GM12878 (cell line): ENCODE data around the gene CNOT6L. TPM values are rescaled to one million over a fixed set of nuclear protein-coding genes. Genes with fewer than 3 reads are reported as not detected.

Experiments used
- ATAC-seq: fragments of 200-7000 bp; cut with Tn5 transposase; 3 replicates; pipeline ENCODE4 v1.9.1; 2020; ENCODE audit warnings: mild to moderate bottlenecking, moderate library complexity
- BruUV-seq: library from RNA; stranded (reverse); fragments of 400-500 nt; replicated peaks from 2 replicates; lab custom pipeline; 2021; lab: Mats Ljungman, UMichigan
- CTCF ChIA-PET: fragments of 300-600 bp; sonication (Branson Sonifier 250); formaldehyde crosslinking; extraction: SDS; loops from one replicate; lab custom pipeline; 2021; ENCODE audit warnings: inconsistent platforms; lab: Yijun Ruan, JAX
- POLR2A ChIA-PET: fragments of 350-600 bp; formaldehyde crosslinking; extraction: SDS; loops from one replicate; lab custom pipeline; 2021; ENCODE audit warnings: inconsistent platforms; lab: Charles Lee
- RAD21 ChIA-PET: fragments of 300-600 bp; sonication (Branson Sonifier 250); formaldehyde crosslinking; loops from one replicate; lab custom pipeline; 2023; ENCODE audit warnings: antibody characterized with exemption; ENCODE audit not compliant: unreplicated experiment; lab: Charles Lee
- SMC1A ChIA-PET: fragments of 300-600 bp; sonication (Branson Sonifier 250); formaldehyde crosslinking; loops from one replicate; lab custom pipeline; 2023; ENCODE audit not compliant: unreplicated experiment, uncharacterized antibody; lab: Charles Lee
- DNase-seq: peaks from one replicate; pipeline ENCODE4 v3.0.0-alpha.2; 2011; ENCODE audit warnings: low read depth, low spot score
- FAIRE-seq: peaks from 3 replicates; lab custom pipeline; 2011; peaks lifted over from hg19 to GRCh38; lab: Jason Lieb, UNC
- H2AFZ ChIP-seq: 2 replicates; pipeline ENCODE4 v1.6.0; 2011; ENCODE audit warnings: low read depth, low read length, control low read depth; ENCODE audit not compliant: control insufficient read depth
- H3K27ac ChIP-seq: 2 replicates; pipeline ENCODE4 v1.5.1; 2011; ENCODE audit warnings: control low read depth; ENCODE audit not compliant: control insufficient read depth, insufficient read depth
- H3K27me3 ChIP-seq, 2 experiments: replicated peaks in 1 of 2; 2 replicates each; pipeline versions ENCODE4 v1.6.0 to v1.6.1; 2011; ENCODE audit warnings: low read length in 1 of 2; ENCODE audit not compliant: control insufficient read depth in 2 of 2, insufficient read depth in 2 of 2
- H3K36me3 ChIP-seq, 2 experiments: 2 replicates each; pipeline ENCODE4 v1.5.1; 2011; ENCODE audit warnings: low read length in 1 of 2; ENCODE audit not compliant: control insufficient read depth in 2 of 2, insufficient read depth in 2 of 2
- H3K4me1 ChIP-seq: 2 replicates; pipeline ENCODE4 v1.6.1; 2011; ENCODE audit warnings: mild to moderate bottlenecking, low read length, moderate library complexity, mixed read lengths; ENCODE audit not compliant: control insufficient read depth, insufficient read depth
- H3K4me2 ChIP-seq: 2 replicates; pipeline ENCODE4 v1.6.0; 2011; ENCODE audit warnings: control low read depth; ENCODE audit not compliant: control insufficient read depth, insufficient read depth
- H3K4me3 ChIP-seq: fragments of 200-600 bp; sonication (generic); 2 replicates; pipeline ENCODE4 v1.5.1; 2016
- H3K79me2 ChIP-seq: 2 replicates; pipeline ENCODE4 v1.6.0; 2011; ENCODE audit warnings: low read length; ENCODE audit not compliant: control insufficient read depth, insufficient read depth
- H3K9ac ChIP-seq: 2 replicates; pipeline ENCODE4 v1.8.0; 2011; ENCODE audit warnings: low read length, control low read depth, mixed read lengths; ENCODE audit not compliant: control insufficient read depth, insufficient read depth
- H3K9me3 ChIP-seq: replicated peaks from 3 replicates; pipeline ENCODE4 v1.5.1; 2011; ENCODE audit warnings: mild to moderate bottlenecking, low read length; ENCODE audit not compliant: control insufficient read depth, insufficient read depth
- H4K20me1 ChIP-seq: 2 replicates; pipeline ENCODE4 v1.6.0; 2011; ENCODE audit not compliant: control insufficient read depth, insufficient read depth
- CEBPZ ChIP-seq: fragments of 150-350 bp; IDR thresholded peaks from 2 replicates; pipeline ENCODE4 v1.6.1; 2016; ENCODE audit warnings: low read depth, low read length
- E4F1 ChIP-seq: fragments of 450-650 bp; IDR thresholded peaks from 2 replicates; pipeline ENCODE4 v1.6.1; 2018; ENCODE audit warnings: borderline replicate concordance, mild to moderate bottlenecking; ENCODE audit not compliant: partially characterized antibody
- ETV6 ChIP-seq, 2 experiments: fragments of 450-650 bp in 1 of 2; IDR thresholded peaks in 1 of 2; conservative IDR thresholded peaks in 1 of 2; 2 replicates each; pipeline ENCODE4 v1.6.1; 2014; ENCODE audit warnings: antibody characterized with exemption in 1 of 2, borderline replicate concordance in 1 of 2, low read depth in 1 of 2, mild to moderate bottlenecking in 1 of 2, moderate library complexity in 1 of 2
- GABPA ChIP-seq: IDR thresholded peaks from 2 replicates; pipeline ENCODE4 v1.6.1; 2014; ENCODE audit warnings: antibody characterized with exemption, low read depth, mild to moderate bottlenecking, inconsistent platforms
- KDM1A ChIP-seq: fragments of 200-600 bp; sonication (generic); IDR thresholded peaks from 2 replicates; pipeline ENCODE4 v1.6.1; 2016; ENCODE audit warnings: borderline replicate concordance
- NFIC ChIP-seq: IDR thresholded peaks from 2 replicates; pipeline ENCODE4 v1.6.1; 2012; ENCODE audit warnings: low read depth, mild to moderate bottlenecking, inconsistent platforms, low read length, moderate library complexity
- PBX3 ChIP-seq: IDR thresholded peaks from 2 replicates; pipeline ENCODE4 v1.6.1; 2011; ENCODE audit warnings: mild to moderate bottlenecking, low read depth, low read length, moderate library complexity; ENCODE audit not compliant: insufficient replicate concordance
- PRDM15 ChIP-seq: fragments of 450-650 bp; formaldehyde crosslinking; IDR thresholded peaks from 2 replicates; pipeline ENCODE4 v1.4.0; 2020; ENCODE audit warnings: mild to moderate bottlenecking, moderate library complexity
- RAD51 ChIP-seq: fragments of 450-650 bp; IDR thresholded peaks from 2 replicates; pipeline ENCODE4 v1.6.1; 2016; ENCODE audit warnings: moderate library complexity, mild to moderate bottlenecking, inconsistent platforms
- ZNF207 ChIP-seq: fragments of 450-650 bp; IDR thresholded peaks from 2 replicates; pipeline ENCODE4 v1.6.1; 2014; ENCODE audit warnings: antibody characterized with exemption, mild to moderate bottlenecking, borderline replicate concordance
- WGBS: methylation state at CpG from one replicate; pipeline ENCODE4 v1.1.6; 2016; ENCODE audit warnings: low lambda C conversion rate; ENCODE audit not compliant: insufficient replicate concordance, insufficient coverage; ENCODE audit errors: missing lambda C conversion rate; 5-methylcytosine and 5-hydroxymethylcytosine counted together
- in situ Hi-C: fragments of 300-500 bp; cut with MboI; formaldehyde crosslinking; loops from 9 replicates; pipeline ENCODE4 v1.14.3; 2018; ENCODE audit warnings: mixed read lengths
- intact Hi-C: fragments of 100-400 bp; cut with micrococcal nuclease; formaldehyde crosslinking; loops from one replicate; pipeline ENCODE4 v1.14.2; 2022; ENCODE audit not compliant: unreplicated experiment
- polyA plus RNA-seq, 11 experiments: library from polyadenylated mRNA; depleted of rRNA in 4 of 11; unstranded in 6 of 11; stranded (reverse) in 5 of 11; fragments of >200 nt; fragmentation: Nextera tagmentation in 4 of 11; fragmentation: Illumina TruSeq in 1 of 11; extraction: Ambion mirVana in 4 of 11; extraction: Trizol in 1 of 11; gene quantifications; 1 replicate in 1 of 11; 2 replicates in 10 of 11; pipeline versions ENCODE4 v1.2.1 to v1.2.3, GENCODE V29; 2011 to 2016; ENCODE audit warnings: inconsistent platforms in 2 of 11, missing spikeins in 2 of 11, low read depth in 1 of 11
- total RNA-seq, 4 experiments: library from RNA; depleted of rRNA in 3 of 4; stranded (reverse); fragments of >200 nt in 3 of 4; fragmentation: Illumina TruSeq in 1 of 4; extraction: Trizol in 1 of 4; gene quantifications; 2 replicates each; pipeline versions ENCODE4 v1.2.1 to v1.2.3, GENCODE V29; 2013 to 2021

Gene CNOT6L
- total and polyA plus RNA-seq, 10 of the 15 experiments (the other 5 are each of a cell fraction or from before 2014, with no cell fraction given) = 1.1 to 10.0 (median 3.0) TPM

- TF ChIP-seq PRDM15 (CRISPR knock-in tag) (no peak), E4F1 (no peak), NFIC (no peak), KDM1A (no peak)
These were observed 40.1 kb upstream of the CNOT6L start (continued) for GRCh38 chr4:77859256-77859655.

GRCh38 chr4:77856152-77856551, 37.0 kb upstream of the CNOT6L start:
- Histone ChIP-seq H3K9me3 (no peaks in the 10 kb centered on the region), H4K20me1 (no peaks in the 10 kb centered on the region), H3K4me2 (no peak overlapping the region), H3K4me3 (no peak overlapping the region), H3K27me3 (no peaks in the 10 kb centered on the region), H3K4me1 (peaks cover 6% of the 10 kb centered on the region), H3K36me3 (no peaks in the 10 kb centered on the region), H2AFZ (no peak overlapping the region), H3K27ac (no peak overlapping the region), H3K79me2 (no peaks in the 10 kb centered on the region), H3K9ac (no peak overlapping the region)
- intact Hi-C loops = no loop called here
- in situ Hi-C loops = no loop called here
- no TSS peak for BruUV-seq
- 67% methylated on average over 1 of the region's 1 CpG for WGBS
- ATAC-seq (no peak), FAIRE-seq (no peak), DNase-seq (no peak)
- ChIA-PET CTCF (no interaction called here), RAD21 (no interaction called here), POLR2A (no interaction called here), SMC1A (interaction anchor here (0.6 to 1.2 kb wide), 2 partner anchors 85 to 192 kb away, joined by 3 to 4 read pairs; no protein-coding TSS in a partner anchor)
- TF ChIP-seq ETV6 (conservative IDR thresholded peaks at IDR 0.05 in 1 of 2, IDR thresholded peaks at IDR 0.05 in 1 of 2; ENCODE audit: borderline replicate concordance in 1 of 2, low read depth in 1 of 2) (no peak), RAD51 (no peak), GABPA (no peak), ZNF207 (no peak), CEBPZ (no peak), PBX3 (no peak)
